HG03108 (cell line): ENCODE results near the gene PNPLA1.
"Not testable (repeated sequence)": the region's sequence is repeated elsewhere in the genome, so short reads cannot be mapped to it uniquely, and the experiment has no call there.

Experiments used
- ATAC-seq: cut with Tn5 transposase; IDR thresholded peaks from one replicate; pipeline ENCODE4 v1.9.1; 2021; ENCODE audit warnings: moderate library complexity; ENCODE audit not compliant: unreplicated experiment

The PNPLA1 gene

DNA sequence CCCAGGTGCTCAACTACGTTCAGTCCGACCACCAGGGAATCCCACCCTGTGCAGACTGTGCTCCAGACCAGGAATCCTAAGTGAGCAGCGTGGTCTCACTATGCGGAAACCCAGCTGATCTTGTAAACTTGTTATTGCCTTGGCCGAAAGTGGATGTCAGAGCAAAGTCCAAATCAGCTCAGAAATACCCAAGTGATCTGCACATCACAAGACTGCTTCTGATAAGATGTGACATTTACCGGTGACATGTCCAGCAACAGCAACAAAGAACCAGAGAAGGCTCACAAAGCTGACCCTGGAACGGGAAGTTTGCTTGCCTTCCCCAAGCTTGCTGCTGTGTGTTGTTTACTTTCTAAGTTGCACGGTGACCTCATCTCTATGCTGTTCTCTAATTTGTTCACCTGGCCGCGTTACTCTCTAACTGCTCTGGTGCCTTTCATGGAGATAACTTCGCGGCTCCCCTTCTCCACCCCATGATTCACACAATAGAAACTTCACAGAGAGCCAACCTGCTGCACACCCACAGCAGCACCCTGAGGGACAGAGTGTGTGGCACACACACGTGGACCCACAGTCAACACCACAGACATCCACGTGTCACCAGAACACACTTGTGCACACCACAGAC, 65.1 kb downstream of the PNPLA1 start:
- no peak for ATAC-seq

- ATAC-seq = no peak
Measured at GRCh38 chr6:36335465-36336207, 65.8 kb downstream of the PNPLA1 start.

- ATAC-seq = no peak
Measured at GRCh38 chr6:36336208-36336710, 66.4 kb downstream of the PNPLA1 start.

DNA sequence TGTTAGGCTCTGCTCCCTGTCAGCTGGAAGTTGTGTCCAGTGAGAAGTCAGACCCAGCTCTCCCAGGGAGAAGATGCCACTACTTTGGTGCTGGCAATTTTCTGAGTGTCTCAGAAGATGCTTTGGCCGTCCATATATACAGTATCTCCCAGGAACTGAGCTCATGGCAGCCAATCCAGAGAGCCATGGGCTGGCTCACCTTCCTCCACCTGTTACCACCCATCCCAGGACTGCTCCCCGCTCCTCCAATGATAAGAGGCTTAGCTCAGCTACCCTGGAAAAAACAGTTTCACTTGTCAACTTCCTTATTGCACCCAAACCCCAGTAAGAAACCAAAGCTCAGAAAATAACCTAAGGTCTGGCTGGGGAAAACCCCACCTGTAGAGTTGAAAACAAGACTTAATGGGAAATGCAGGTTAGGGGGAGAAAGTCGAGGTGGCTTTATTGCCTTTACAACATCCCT, 67.0 kb downstream of the PNPLA1 start, which contains the start of gene BNIP5:
BNIP5 (minus strand) TSS at position 110 of the 463 bp plus-strand sequence. CDS start 6,198 bp downstream, outside the sequence.
- no peak for ATAC-seq

GRCh38 chr6:36337814-36338213, 68.0 kb downstream of the PNPLA1 start:
- ATAC-seq = no peak

DNA sequence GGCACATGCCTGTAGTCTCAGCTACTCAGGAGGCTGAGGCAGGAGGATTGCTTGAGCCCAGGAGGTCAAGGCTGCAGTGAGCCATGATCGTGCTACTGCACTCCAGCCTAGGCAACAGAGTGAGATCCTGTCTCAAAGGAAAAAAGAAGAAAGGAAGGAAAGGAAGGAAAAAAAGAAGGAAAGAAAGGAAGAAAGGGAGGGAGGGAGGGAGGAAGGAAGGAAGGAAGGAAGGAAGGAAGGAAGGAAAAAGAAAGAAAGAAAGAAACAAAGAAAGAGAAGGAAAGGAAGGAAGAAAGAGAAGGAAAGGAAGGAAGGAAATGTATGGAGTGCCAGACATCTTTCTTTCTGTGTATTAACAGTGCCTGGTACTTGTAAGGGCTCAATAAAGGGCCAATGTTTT, 68.4 kb downstream of the PNPLA1 start:
- not testable (repeated sequence) for ATAC-seq

DNA sequence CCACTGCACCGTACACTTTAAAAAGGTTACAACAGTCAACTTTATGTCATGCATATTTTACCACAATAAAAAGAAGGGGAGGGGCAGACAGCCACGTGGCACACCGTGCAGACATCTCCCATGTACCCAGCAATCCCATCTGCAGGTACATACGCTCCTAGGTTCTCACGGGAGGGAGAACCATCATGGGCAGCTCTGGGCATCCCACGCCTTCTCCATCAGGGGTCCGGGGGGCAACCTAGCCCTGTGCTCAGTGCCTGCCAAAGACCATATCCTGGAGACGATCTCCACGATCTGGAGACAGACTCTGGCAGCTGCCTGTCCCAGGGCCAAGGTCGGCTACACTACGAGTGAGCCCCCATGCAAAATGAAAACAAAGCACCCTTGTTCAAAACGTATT, 69.3 kb downstream of the PNPLA1 start:
- ATAC-seq = no peak

DNA sequence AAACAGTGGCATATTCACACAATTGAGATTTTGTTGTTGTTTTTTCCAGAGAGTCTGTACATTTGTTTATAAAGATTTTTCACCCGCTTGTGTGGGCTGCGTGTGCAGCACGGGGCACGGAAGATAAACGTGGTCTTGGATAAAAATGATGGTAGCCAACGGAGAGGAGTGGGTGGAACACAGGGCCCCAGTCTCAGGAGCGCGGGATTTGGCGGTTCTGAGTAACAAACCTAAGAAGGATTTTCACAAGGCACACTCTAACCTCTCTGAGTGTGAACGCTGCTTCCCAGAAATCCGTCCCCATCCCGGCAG, 70.4 kb downstream of the PNPLA1 start:
- ATAC-seq = no peak

DNA sequence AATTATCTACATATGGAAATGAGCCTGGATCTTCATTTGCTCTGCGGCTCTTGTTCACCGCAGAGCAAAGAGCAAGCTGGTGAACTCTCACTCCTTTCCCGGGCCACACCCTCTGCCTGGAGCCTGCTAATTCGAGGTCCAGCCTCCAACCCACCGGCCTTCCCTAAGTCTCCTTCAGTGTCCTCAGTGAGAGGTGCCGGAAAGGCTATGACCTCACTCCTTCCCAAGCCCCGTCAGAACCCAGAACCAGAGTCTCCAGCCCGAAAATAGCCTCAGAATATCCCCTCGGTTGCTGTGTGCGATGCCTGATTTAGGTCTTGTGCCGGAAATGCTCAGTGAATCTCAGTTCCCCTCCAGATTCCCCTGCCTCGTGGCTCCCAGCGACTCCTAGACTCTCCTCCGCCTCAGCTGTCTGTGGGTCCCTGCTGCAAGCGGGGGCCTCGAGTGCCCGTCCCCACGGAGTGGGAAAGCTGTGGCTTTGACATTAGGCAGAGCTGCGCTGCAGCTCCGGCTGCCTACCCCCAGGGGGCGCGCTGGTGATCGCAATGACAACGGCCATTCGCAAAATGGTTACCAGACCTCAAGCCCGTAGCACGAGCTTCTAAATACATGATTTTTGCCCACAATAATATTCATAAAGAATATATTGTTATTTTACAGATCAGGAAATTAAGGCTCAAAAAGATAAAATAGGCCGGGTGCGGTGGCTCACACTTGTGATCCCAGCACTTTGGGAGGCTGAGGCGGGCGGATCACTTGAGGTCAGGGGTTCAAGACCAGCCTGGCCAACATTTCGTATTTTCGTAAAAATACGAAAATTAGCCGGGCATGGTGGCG, 71.0 kb downstream of the PNPLA1 start:
- ATAC-seq = no peak

- no peak for ATAC-seq
Measured at GRCh38 chr6:36343109-36343680, 73.3 kb downstream of the PNPLA1 start.

GRCh38 chr6:36345681-36346466, 76.0 kb downstream of the PNPLA1 start:
- no peak for ATAC-seq

DNA sequence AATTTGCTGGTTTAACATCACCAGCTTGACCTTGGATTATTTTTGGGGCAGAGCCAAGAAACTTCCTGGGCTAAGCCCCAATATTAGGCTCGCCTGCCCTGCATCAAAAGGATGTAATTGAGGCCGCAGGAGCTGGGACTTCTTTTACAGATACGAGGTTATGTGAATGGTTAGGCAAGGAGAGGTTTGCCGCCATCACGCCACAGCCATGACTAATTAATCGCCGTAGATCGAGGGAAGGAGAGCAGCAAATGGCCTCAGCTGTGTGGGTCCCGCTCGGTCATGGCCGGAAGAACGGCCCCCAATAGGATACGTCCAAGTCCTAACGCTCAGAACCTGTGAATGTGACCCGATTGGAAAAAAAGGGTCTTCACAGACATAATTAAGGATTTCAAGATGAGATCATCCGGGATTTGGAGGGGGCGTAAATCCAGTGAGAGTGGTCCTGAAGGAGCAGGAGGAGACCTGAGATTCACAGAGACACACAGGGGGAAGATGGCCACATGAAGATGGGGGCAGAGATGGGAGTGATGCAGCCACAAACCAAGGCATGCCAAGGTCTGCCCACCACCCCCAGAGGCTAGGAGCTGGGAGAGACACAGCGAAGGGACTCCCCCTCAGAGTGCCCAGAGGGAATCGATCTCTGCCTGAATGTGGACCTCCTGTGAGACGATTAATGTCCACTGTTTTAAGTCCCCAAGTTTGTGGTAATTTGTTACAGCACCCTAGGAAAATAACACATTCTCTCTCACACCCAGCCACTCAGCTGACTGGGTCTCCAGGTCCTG, 76.8 kb downstream of the PNPLA1 start:
- ATAC-seq = no peak

- no peak for ATAC-seq
Measured at GRCh38 chr6:36347621-36348020, 77.8 kb downstream of the PNPLA1 start.

DNA sequence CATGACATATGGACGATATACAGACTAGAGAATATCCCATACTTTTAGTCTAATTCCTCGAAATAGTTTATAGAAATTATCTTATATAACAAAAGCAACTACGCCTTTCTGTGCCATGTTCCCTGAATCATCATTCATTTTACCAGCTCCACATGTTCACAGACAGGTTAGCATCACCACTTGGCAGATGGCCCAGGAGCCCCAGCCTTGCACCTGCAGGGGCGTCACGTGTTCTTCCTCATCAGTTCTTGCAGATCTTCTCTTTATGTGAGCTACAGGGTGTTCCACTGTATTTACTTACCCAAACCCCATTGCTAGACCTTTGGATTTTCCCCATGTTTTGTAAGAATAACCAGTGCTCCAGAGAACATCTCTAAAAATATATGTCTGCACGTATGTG, 79.4 kb downstream of the PNPLA1 start:
- ATAC-seq = no peak

DNA sequence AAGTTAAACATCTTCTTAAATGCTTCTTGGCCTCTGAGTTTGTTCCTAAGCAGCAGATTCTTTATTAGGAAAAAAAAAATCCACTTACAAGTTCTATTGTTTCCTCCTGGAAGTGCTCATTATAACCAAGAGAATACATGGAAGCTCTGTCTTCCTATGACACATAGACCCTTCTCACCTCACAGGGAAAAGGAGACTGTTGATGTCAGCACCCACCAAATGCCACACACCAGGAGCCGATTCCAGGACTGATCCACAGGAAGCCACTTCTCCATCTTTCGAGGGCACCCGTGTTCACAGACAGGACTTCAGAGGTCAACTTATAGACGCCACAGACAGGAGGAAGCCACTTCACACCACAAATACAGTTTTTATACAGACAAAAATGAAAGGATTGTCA, 80.2 kb downstream of the PNPLA1 start:
- ATAC-seq = no peak

DNA sequence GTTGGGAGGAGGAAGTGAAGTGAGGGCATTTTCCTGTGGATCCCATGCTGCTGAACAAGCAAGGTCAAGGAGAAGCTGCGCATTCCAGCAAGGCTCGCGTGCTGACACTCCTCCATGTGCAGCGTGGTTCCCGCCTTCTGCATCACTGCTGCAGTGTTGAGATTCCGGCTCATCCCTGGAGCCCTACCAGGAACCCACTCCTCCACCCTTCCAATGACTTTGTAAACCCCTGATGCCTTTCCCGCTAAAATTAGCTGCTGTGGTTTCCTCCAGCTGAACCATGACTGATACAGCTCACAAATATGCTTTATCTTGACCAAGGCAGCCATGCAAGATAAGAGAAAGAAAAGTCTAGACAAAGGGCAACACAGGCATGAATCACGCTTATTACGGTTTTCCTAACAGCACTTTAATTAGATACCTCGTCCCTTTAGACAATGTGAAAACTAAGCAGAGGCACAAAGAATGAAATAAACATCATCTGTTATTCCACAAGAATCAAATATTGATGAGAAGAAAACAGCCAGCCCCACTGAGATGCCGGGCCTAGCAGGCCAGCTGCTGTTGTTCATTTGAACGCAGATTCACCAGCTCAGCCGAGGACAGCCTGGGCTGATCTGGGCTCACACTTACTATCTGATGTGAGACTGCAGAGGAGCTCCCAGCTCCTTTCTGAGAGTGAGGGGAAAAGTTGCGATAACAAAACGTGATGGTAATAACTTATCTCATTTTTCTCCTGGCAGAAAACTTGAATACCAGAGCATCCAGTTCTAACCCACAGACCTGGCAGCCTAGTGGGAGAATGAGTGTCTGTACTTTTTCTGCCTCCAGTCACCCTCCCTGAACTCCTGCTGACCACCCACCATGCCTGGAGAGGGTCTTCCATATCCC, 81.1 kb downstream of the PNPLA1 start:
- ATAC-seq = no peak

DNA sequence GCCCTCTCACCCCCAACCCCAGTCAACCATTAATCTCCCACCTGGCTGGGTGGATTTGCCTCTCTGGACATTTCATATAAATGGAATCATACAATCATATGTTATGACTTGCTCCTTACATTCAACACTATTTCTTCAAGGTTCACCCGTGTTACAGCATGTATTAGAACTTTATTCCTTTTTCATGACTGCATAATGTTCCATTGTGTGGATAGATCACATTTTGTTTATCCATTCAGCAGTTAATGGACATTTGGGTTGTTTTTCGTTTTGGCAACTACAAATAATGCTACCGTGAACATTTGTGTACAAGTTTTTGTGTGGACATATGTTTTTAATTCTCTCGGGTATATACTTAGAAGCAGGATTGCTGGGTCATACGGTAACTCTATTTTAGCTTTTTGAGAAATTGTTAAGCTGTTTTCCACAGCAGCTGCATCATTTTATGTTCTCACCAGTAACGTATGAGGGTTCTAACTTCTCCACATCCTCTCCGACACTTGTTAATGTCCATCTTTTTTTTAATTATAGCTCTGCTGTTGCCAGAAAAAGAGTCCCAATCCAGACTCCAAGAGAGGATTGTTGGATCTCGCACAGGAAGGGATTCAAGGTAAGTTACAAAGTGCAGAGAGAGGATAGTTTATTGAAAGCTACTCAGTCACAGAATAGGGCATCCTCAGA, 82.8 kb downstream of the PNPLA1 start:
- ATAC-seq = no peak

DNA sequence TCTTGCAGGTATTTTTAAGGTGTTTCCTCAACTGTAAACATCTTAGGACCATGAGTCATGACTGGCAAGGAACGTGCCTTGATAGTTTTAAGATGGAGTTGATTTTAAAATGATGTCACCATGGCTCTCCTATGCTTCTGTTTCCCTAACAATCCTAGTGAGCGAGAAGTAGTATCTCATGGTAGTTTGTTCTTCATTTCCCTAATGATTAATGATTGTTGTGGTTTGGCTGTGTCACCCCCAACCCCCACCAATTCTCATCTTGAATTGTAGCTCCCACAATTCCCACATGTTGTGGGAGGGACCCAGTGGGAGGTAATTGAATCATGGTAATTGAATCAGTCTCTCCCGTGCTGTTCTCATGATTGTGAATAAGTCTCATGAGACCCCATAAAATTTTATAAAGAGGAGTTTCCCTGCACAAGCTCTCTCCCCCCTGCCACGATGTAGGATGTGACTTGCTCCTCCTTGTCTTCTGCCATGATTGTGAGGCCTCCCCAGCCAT, 83.6 kb downstream of the PNPLA1 start:
- ATAC-seq = no peak
